ENCODE measurements around the gene GRAMD2B. TPM values are rescaled to one million over a fixed set of nuclear protein-coding genes. Genes with fewer than 3 reads are reported as not detected.

GRAMD2B gene
- total RNA-seq, 1 experiment from 2014 or later, result 6.7 TPM

GRCh38 chr5:126509339-126509738, 86.1 kb downstream of the GRAMD2B start:
- no peak overlapping the region for H2AFZ ChIP-seq (ENCODE audit: low read length)
- H2BK5ac ChIP-seq (ENCODE audit: insufficient read length, low read length), result no peak overlapping the region
- H3K79me1 ChIP-seq (ENCODE audit: insufficient read depth, low read depth, low read length, poor library complexity, severe bottlenecking), result no peaks in the 10 kb centered on the region
- no peak overlapping the region for H3K14ac ChIP-seq (ENCODE audit: insufficient read depth, low read length)
- no peaks in the 10 kb centered on the region for H4K20me1 ChIP-seq (ENCODE audit: control insufficient read depth, insufficient read depth, insufficient read length)
- no peak overlapping the region for H3K56ac ChIP-seq (ENCODE audit: insufficient read length, low read depth, low read length)
- H2BK12ac ChIP-seq (ENCODE audit: insufficient read length, low read depth, low read length), result peak overlapping the region; percentile 35
- H4K91ac ChIP-seq (ENCODE audit: insufficient read length, low read depth, low read length), result no peak overlapping the region
- no peaks in the 10 kb centered on the region for H3K9me3 ChIP-seq (ENCODE audit: control insufficient read depth, low read depth, low read length)
- H2BK20ac ChIP-seq (ENCODE audit: low read depth, low read length, poor library complexity, severe bottlenecking), result no peak overlapping the region
- Mint-ChIP-seq H3K36me3 (ENCODE audit: insufficient read depth in 1 of 3, low read depth in 3 of 3) (no peaks in the 10 kb centered on the region), H3K4me1 (peaks cover 4 to 10% of the 10 kb centered on the region in 2 experiments), H3K9me3 (no peaks in the 10 kb centered on the region), H3K27me3 (ENCODE audit: low read depth) (no peaks in the 10 kb centered on the region; the same call in 1 of the 2 replicates), H3K4me3 (no peak overlapping the region), H3K27ac (no peak overlapping the region)
- H4K5ac ChIP-seq (ENCODE audit: insufficient read length, low read depth, low read length), result no peak overlapping the region
- no peaks in the 10 kb centered on the region for H3K27me3 ChIP-seq (ENCODE audit: insufficient read depth, low read length)
- no peak overlapping the region for H3K27ac ChIP-seq (ENCODE audit: insufficient read length, low read depth, low read length)
- no peak overlapping the region for H3K23ac ChIP-seq (ENCODE audit: insufficient read length, low read depth, low read length)
- H3K4me1 ChIP-seq (ENCODE audit: insufficient read depth, low read length), result peaks cover 3% of the 10 kb centered on the region; the same call in 1 of the 2 replicates
- DNase-seq, result no peak
- WGBS (ENCODE audit: extremely low coverage, insufficient read length, low lambda C conversion rate), result no CpG with 5 or more reads among the region's 5 CpGs
- no peaks in the 10 kb centered on the region for H3K23me2 ChIP-seq (ENCODE audit: insufficient read length, low read depth, low read length, poor library complexity, severe bottlenecking)
- H2BK120ac ChIP-seq (ENCODE audit: low read depth, low read length, poor library complexity, severe bottlenecking), result no peak overlapping the region
- H2AK5ac ChIP-seq (ENCODE audit: insufficient read length, low read length), result no peak overlapping the region
- H4K8ac ChIP-seq (replicated peaks; ENCODE audit: insufficient read length, low read depth, low read length), result no peak overlapping the region
- H2BK15ac ChIP-seq (ENCODE audit: low read depth, low read length), result no peak overlapping the region
- no peak overlapping the region for H3K9ac ChIP-seq (ENCODE audit: extremely low read depth, insufficient read length, low read length)
- no peak overlapping the region for H3K18ac ChIP-seq (ENCODE audit: insufficient read length, low read depth, low read length)
- TF ChIP-seq CTCF (conservative IDR thresholded peaks at IDR 0.05), result no peak
- H3K4me2 ChIP-seq (ENCODE audit: insufficient read depth, insufficient read length, low read length), result no peak overlapping the region
- no peaks in the 10 kb centered on the region for H3K79me2 ChIP-seq (ENCODE audit: insufficient read depth, low read length)
- no peak overlapping the region for H3T11ph ChIP-seq (ENCODE audit: low read length)
- H3K4ac ChIP-seq (ENCODE audit: low read depth, low read length), result no peak overlapping the region
